PFSK-1 (cell line): ENCODE data around the gene TRIM63.

Experiments used
- FOXP2 ChIP-seq: optimal IDR thresholded peaks from 2 replicates; pipeline ENCODE3; 2011; ENCODE audit warnings: borderline replicate concordance, control low read depth, inconsistent platforms; ENCODE audit not compliant: insufficient read depth; ENCODE audit errors: extremely low read length, extremely low read depth
- POLR2AphosphoS5 ChIP-seq: IDR thresholded peaks from 2 replicates; pipeline ENCODE4 v1.6.1; 2012; ENCODE audit warnings: low read depth, mild to moderate bottlenecking, control low read depth, low read length, moderate library complexity
- REST ChIP-seq, 2 experiments: IDR thresholded peaks; 2 replicates each; pipeline versions ENCODE4 v1.6.1 to v1.8.0; 2011 to 2012; ENCODE audit warnings: low read depth in 2 of 2, low read length in 2 of 2, control low read depth in 1 of 2, inconsistent platforms in 1 of 2, mild to moderate bottlenecking in 1 of 2, moderate library complexity in 1 of 2; ENCODE audit not compliant: insufficient read depth in 1 of 2
- SIN3A ChIP-seq: IDR thresholded peaks from 2 replicates; pipeline ENCODE4 v1.6.1; 2012; ENCODE audit warnings: mild to moderate bottlenecking, low read length, moderate library complexity, borderline replicate concordance; ENCODE audit not compliant: insufficient read depth
- TAF1 ChIP-seq: IDR thresholded peaks from 2 replicates; pipeline ENCODE4 v1.6.1; 2012; ENCODE audit warnings: low read length, control low read depth, borderline replicate concordance; ENCODE audit not compliant: insufficient read depth

Gene TRIM63

GRCh38 chr1:26005434-26006105 lies 61.9 kb downstream of the TRIM63 start:
- TF ChIP-seq TAF1: no peak
- TF ChIP-seq SIN3A: no peak
- no peak for TF ChIP-seq POLR2AphosphoS5
- TF ChIP-seq REST (IDR thresholded peaks at IDR 0.05; ENCODE audit: insufficient read depth in 1 of 2, low read depth in 2 of 2, low read length in 2 of 2): no peak

GRCh38 chr1:26003756-26004155 lies 63.7 kb downstream of the TRIM63 start:
- TF ChIP-seq POLR2AphosphoS5: no peak
- TF ChIP-seq TAF1: no peak
- no peak for TF ChIP-seq FOXP2
- TF ChIP-seq SIN3A: no peak
- no peak for TF ChIP-seq REST (IDR thresholded peaks at IDR 0.05; ENCODE audit: insufficient read depth in 1 of 2, low read depth in 2 of 2, low read length in 2 of 2)

GRCh38 chr1:26003262-26003661 lies 64.2 kb downstream of the TRIM63 start:
- TF ChIP-seq FOXP2 (no peak), POLR2AphosphoS5 (no peak), SIN3A (no peak), TAF1 (no peak), REST (IDR thresholded peaks at IDR 0.05; ENCODE audit: insufficient read depth in 1 of 2, low read depth in 2 of 2, low read length in 2 of 2) (no peak)
